ENCODE measurements around the gene GARIN5B.
"Not testable (repeated sequence)": the region's sequence is repeated elsewhere in the genome, so short reads cannot be mapped to it uniquely, and the experiment has no call there.

GARIN5B gene

GRCh38 chr19:55346725-55347441 is 16.2 kb downstream of the GARIN5B start:
- DNase-seq: no peak

GRCh38 chr19:55345818-55346724 is 17.0 kb downstream of the GARIN5B start:
- DNase-seq: no peak

GRCh38 chr19:55345101-55345817 is 17.8 kb downstream of the GARIN5B start:
- no peak for DNase-seq

GRCh38 chr19:55344444-55344843 is 18.6 kb downstream of the GARIN5B start:
- DNase-seq: no peak

- DNase-seq: no peak
Measured at GRCh38 chr19:55341595-55342531, 21.2 kb downstream of the GARIN5B start.

- peak; percentile 64 for DNase-seq
Measured at GRCh38 chr19:55341171-55341588, 21.9 kb downstream of the GARIN5B start.

GRCh38 chr19:55340784-55341147 is 22.3 kb downstream of the GARIN5B start:
- no peak for DNase-seq

GRCh38 chr19:55339889-55340783 is 22.9 kb downstream of the GARIN5B start:
- peak; percentile 43 for DNase-seq

- DNase-seq: peak; percentile 100
Measured at GRCh38 chr19:55339105-55339888, 23.8 kb downstream of the GARIN5B start, which contains the start of gene KMT5C. TSS of gene KMT5C (plus strand) at chr19:55339876. CDS start at chr19:55341937, 2,061 bp downstream.

GRCh38 chr19:55336101-55336500 is 27.0 kb downstream of the GARIN5B start:
- DNase-seq: no peak

- DNase-seq: no peak
Measured at GRCh38 chr19:55333870-55334269, 29.2 kb downstream of the GARIN5B start.

GRCh38 chr19:55329791-55330190 is 33.3 kb downstream of the GARIN5B start:
- DNase-seq: not testable (repeated sequence)

- peak; percentile 44 for DNase-seq
Measured at GRCh38 chr19:55328774-55329318, 34.2 kb downstream of the GARIN5B start.

GRCh38 chr19:55325172-55325571 is 37.9 kb downstream of the GARIN5B start, which contains the start of gene TMEM150B:
TSS of gene TMEM150B (minus strand) at chr19:55325341. CDS start at chr19:55321036, 4,305 bp downstream.
- DNase-seq: no peak

GRCh38 chr19:55324662-55325061 is 38.4 kb downstream of the GARIN5B start:
- no peak for DNase-seq

- no peak for DNase-seq
Measured at GRCh38 chr19:55322204-55322885, 40.7 kb downstream of the GARIN5B start.

GRCh38 chr19:55321466-55322137 is 41.5 kb downstream of the GARIN5B start:
- DNase-seq: no peak

- DNase-seq: no peak
Measured at GRCh38 chr19:55320844-55321419, 42.1 kb downstream of the GARIN5B start.

Data from CD4-positive, alpha-beta T cell treated with Interleukin-10 for 1 hour (primary cell).